ENCODE results near the gene VSIR. TPM values are rescaled to one million over a fixed set of nuclear protein-coding genes. Genes with fewer than 3 reads are reported as not detected.

Gene VSIR
- total RNA-seq, 1 experiment from 2014 or later = 3.6 TPM

DNA sequence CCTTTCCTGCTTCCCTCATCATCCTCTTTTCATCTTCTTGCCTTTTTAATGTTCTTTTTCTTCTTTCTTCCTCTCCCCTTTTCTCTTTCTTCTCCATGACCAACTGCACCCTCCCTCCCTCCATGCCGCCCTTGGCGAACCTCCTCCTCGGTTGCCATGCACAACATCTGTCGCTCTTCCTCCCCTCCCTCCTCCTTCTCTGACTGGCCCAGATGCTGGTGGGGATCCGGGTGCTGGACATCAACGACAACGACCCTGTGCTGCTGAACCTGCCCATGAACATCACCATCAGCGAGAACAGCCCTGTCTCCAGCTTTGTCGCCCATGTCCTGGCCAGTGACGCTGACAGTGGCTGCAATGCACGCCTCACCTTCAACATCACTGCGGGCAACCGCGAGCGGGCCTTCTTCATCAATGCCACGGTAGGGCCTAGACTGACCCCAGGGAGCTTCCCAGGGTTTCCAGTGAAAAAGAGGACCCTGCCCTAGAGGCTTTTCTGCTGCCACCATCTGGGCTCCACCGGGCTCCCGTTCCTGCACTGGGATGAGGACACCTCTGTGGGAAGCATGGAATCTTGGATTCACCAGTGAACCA lies 11.5 kb upstream of the VSIR start:
- no peak for DNase-seq (ENCODE audit: unreplicated experiment)
- TF ChIP-seq, protein P1, sequence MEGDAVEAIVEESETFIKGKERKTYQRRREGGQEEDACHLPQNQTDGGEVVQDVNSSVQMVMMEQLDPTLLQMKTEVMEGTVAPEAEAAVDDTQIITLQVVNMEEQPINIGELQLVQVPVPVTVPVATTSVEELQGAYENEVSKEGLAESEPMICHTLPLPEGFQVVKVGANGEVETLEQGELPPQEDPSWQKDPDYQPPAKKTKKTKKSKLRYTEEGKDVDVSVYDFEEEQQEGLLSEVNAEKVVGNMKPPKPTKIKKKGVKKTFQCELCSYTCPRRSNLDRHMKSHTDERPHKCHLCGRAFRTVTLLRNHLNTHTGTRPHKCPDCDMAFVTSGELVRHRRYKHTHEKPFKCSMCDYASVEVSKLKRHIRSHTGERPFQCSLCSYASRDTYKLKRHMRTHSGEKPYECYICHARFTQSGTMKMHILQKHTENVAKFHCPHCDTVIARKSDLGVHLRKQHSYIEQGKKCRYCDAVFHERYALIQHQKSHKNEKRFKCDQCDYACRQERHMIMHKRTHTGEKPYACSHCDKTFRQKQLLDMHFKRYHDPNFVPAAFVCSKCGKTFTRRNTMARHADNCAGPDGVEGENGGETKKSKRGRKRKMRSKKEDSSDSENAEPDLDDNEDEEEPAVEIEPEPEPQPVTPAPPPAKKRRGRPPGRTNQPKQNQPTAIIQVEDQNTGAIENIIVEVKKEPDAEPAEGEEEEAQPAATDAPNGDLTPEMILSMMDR (IDR thresholded peaks at IDR 0.05; ENCODE audit: unreplicated experiment) = no peak
- no peak overlapping the region for H3K27ac Mint-ChIP-seq (ENCODE audit: low read depth, unreplicated experiment)
- intact Hi-C loops (cut with micrococcal nuclease) = no loop called here
- ChIA-PET CTCF (interaction anchor here (0.7 kb wide), 1 partner anchor 476 kb away, joined by 3 read pairs; no protein-coding TSS in a partner anchor), POLR2A (no interaction called here)
- no peaks in the 10 kb centered on the region for H3K36me3 Mint-ChIP-seq (ENCODE audit: insufficient read depth, unreplicated experiment)
- H3K27me3 Mint-ChIP-seq (ENCODE audit: insufficient read depth, unreplicated experiment) = no peaks in the 10 kb centered on the region
- no TSS peak for BruUV-seq (replicated peaks)
- H3K4me3 Mint-ChIP-seq (ENCODE audit: unreplicated experiment) = no peak overlapping the region
- no peaks in the 10 kb centered on the region for H3K4me1 Mint-ChIP-seq (ENCODE audit: insufficient read depth, unreplicated experiment)
- H3K9me3 Mint-ChIP-seq (ENCODE audit: unreplicated experiment) = no peaks in the 10 kb centered on the region

DNA sequence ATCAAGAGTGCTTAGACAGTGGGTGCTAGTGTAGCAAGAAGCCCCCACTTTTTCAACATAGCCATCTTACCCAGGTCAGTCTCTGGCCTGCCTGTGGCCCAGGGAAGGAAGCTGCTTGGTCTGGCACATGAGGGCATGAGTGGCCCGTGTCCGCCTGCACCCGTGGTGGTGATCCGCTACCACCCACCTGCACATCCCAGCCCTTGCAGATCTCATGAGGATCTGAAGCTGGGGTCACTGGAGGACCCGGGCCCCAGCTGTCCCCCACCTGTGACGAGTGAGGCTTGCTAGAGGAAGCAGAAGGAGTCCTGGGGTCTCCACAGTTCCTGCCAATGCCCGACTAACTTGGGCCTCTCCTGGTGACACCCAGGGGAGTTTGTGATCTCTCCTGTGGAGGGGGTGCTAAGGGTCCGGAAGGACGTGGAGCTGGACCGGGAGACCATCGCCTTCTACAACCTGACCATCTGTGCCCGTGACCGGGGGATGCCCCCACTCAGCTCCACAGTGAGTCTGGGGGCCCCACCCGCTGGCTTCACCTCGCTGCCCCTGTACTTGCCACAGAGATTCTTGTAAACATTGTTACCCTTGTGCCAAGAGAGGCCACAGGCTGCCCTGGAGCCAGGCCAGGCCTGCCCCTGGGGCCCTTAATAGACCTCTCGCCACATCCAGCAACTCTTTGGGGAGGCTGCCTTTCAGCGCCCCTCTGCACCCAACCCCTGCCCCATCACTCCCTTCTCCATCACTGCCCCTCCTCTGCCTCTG lies 10.8 kb upstream of the VSIR start:
- H3K36me3 Mint-ChIP-seq (ENCODE audit: insufficient read depth, unreplicated experiment) = no peaks in the 10 kb centered on the region
- H3K9me3 Mint-ChIP-seq (ENCODE audit: unreplicated experiment) = no peaks in the 10 kb centered on the region
- H3K27me3 Mint-ChIP-seq (ENCODE audit: insufficient read depth, unreplicated experiment) = no peaks in the 10 kb centered on the region
- H3K4me1 Mint-ChIP-seq (ENCODE audit: insufficient read depth, unreplicated experiment) = no peaks in the 10 kb centered on the region
- DNase-seq (ENCODE audit: unreplicated experiment) = no peak
- intact Hi-C loops (cut with micrococcal nuclease) = no loop called here
- H3K27ac Mint-ChIP-seq (ENCODE audit: low read depth, unreplicated experiment) = no peak overlapping the region
- TF ChIP-seq, protein P1 (IDR thresholded peaks at IDR 0.05; ENCODE audit: unreplicated experiment) = no peak
- no peak overlapping the region for H3K4me3 Mint-ChIP-seq (ENCODE audit: unreplicated experiment)
- POLR2A ChIA-PET = interaction anchor here (1.7 kb wide), 1 partner anchor 10 kb away, joined by 5 read pairs; the partner anchor contains the start of gene VSIR
- no TSS peak for BruUV-seq (replicated peaks)
- CTCF ChIA-PET = interaction anchor here (1.6 kb wide), 1 partner anchor 11 kb away, joined by 6 read pairs; the partner anchor contains the start of gene VSIR

DNA sequence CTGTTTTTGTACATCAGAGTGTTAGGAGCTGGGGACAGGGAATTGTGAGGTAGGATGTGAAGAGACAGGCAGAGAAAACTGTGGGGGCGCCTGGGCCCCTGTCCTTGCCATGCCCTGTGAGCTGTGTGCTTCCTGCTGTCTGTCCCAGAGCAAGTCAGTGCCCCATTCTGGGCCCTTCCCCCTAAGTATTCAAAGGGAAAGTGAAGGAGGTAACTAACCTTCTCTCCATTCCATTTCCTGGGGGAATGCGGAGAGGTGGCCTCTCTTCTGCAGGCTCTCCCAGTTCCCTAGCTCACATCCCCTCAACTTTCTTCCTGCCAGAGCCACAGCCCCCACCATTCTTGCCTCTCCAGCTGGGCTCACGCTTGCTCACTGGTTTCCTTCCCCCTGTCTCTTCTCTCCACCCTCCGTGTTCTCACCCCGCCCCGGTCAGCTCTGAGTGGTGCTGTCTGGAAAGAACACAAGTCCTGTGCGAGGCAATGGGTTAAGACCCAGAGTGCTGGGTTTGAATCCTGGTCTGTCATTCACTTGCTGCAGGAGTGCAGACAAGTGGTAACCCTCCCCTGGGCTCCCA lies 9.7 kb upstream of the VSIR start:
- TF ChIP-seq, protein P1 (IDR thresholded peaks at IDR 0.05; ENCODE audit: unreplicated experiment) = no peak
- no peaks in the 10 kb centered on the region for H3K36me3 Mint-ChIP-seq (ENCODE audit: insufficient read depth, unreplicated experiment)
- DNase-seq (ENCODE audit: unreplicated experiment) = no peak
- H3K27ac Mint-ChIP-seq (ENCODE audit: low read depth, unreplicated experiment) = no peak overlapping the region
- ChIA-PET CTCF (interaction anchor here (0.6 to 1.6 kb wide), 3 partner anchors 9 to 405 kb away, joined by 3 to 6 read pairs (median 4); partner anchors contain the start of gene VSIR), POLR2A (interaction anchor here (1.7 kb wide), 1 partner anchor 9 kb away, joined by 5 read pairs; the partner anchor contains the start of gene VSIR)
- no peaks in the 10 kb centered on the region for H3K9me3 Mint-ChIP-seq (ENCODE audit: unreplicated experiment)
- intact Hi-C loops (cut with micrococcal nuclease) = no loop called here
- no peaks in the 10 kb centered on the region for H3K4me1 Mint-ChIP-seq (ENCODE audit: insufficient read depth, unreplicated experiment)
- no peak overlapping the region for H3K4me3 Mint-ChIP-seq (ENCODE audit: unreplicated experiment)
- BruUV-seq (replicated peaks) = no TSS peak
- H3K27me3 Mint-ChIP-seq (ENCODE audit: insufficient read depth, unreplicated experiment) = no peaks in the 10 kb centered on the region

All from MCF 10A (cell line).